Camera-type eye (tissue), 1 donor: ENCODE data around the gene ALDOC. TPM values are rescaled to one million over a fixed set of nuclear protein-coding genes. Genes with fewer than 3 reads are reported as not detected.

ENCODE experiments used
- total RNA-seq: library from RNA; depleted of rRNA; stranded (reverse); fragments of >200 nt; gene quantifications from one replicate; pipeline ENCODE4 v1.2.3, GENCODE V29; 2014

The ALDOC gene
- total RNA-seq: 134 TPM

GRCh38 chr17:28576758-28577465 is at the start of gene ALDOC:
Gene ALDOC (minus strand): TSS chr17:28576895. CDS start chr17:28575532, 1,363 bp downstream.

GRCh38 chr17:28613931-28614381 is 37.3 kb upstream of the ALDOC start, which contains the start of gene RSKR:
Gene RSKR (minus strand): TSS chr17:28614185. CDS start chr17:28614161, 24 bp downstream.

DNA sequence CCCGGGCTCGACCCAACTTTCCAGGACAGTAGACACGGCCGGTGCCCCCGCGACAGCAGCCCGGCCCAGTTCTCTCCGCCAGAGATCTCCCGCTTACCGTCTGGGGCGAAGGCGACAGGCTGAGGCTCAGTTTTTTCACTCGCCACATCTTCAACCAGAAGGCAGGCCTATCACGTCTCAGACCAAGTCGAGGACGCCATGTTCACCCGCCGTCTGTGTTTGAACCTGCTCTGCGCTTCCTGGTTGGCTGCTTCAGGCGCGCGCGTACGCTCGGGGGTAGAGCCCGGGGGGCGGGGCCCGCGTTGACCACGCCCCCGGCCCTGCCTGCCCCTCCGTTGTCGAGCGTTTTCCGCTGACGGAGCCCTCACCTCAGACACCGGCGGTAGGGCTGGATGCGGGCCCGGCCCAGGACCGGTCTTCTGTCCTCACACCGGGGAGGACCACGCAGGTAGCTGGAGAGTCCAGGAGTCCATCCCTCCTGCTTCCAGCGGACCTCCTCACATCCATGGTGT is 22.2 kb upstream of the ALDOC start, which contains the start of gene SPAG5:
TSS of gene SPAG5 (minus strand) at position 227 of the 512 bp plus-strand sequence. CDS start at position 148, 79 bp downstream.

GRCh38 chr17:28571361-28572122 is 5.2 kb downstream of the ALDOC start, which contains the start of gene PIGS:
Gene PIGS (minus strand): TSS chr17:28571524. CDS start chr17:28571496, 28 bp downstream.

DNA sequence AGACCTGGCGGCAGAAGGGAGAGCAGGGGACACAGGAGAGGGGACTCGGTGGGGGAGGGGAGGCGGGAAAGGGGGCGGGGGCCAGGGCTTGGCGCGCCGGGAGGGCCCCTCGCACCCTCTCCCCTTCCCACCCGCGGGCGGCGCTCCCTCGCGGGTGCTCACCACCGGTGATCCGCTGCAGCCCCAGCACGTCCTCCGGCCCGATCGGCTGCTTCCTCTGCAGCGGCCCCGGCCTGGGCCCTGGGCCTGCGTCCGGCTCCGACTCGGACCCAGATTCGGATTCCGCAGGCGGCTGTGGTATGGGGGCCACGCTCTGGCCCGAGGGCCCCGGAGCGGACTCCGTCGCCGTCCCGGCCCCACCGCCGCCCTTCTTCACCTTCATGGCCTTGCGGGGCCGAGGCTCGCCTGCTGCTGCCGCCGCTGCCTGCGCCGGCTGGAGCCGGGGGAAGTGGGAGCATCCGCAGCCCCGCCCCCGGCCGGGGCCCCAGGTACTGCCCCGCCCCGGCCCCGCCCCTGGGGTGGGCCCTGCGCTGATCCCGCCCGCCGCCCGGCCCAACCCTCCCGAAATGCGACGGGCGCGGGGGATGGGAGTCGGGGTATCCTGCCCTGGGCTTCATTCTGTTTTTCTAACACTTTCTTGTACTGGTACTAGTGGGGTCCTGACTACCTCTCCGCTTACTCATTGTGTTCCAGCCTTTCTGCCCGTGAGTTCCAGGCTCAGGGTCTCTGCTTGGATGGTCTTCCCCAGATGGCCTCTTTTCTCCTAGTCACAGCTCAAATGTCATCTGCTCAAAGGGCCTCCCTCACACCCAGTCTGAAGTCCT is 24.3 kb downstream of the ALDOC start, which contains the start of gene UNC119:
TSS of gene UNC119 (minus strand) at position 449 of the 824 bp plus-strand sequence. CDS start at position 382, 67 bp downstream.

Other genes with a start within 250 kb of the ALDOC start
- 59.0 TPM for gene IFT20, start 241.4 kb downstream of the ALDOC start, total RNA-seq
- 30.8 TPM for gene TNFAIP1, start 241.1 kb downstream of the ALDOC start, total RNA-seq
- gene POLDIP2, start 219.4 kb downstream of the ALDOC start, total RNA-seq: 52.9 TPM
- not detected for gene SEBOX, start 211.7 kb downstream of the ALDOC start, total RNA-seq
- 7.7 TPM for gene VTN, start 206.6 kb downstream of the ALDOC start, total RNA-seq
- gene SARM1, start 205.2 kb downstream of the ALDOC start, total RNA-seq: 33.6 TPM
- 21.6 TPM for gene SLC46A1, start 170.7 kb downstream of the ALDOC start, total RNA-seq
- 1.3 TPM for gene SLC13A2, start 103.3 kb downstream of the ALDOC start, total RNA-seq
- gene FOXN1, start 70.5 kb downstream of the ALDOC start, total RNA-seq: not detected
- 288 TPM for gene UNC119, start 24.3 kb downstream of the ALDOC start, total RNA-seq
- gene PIGS, start 5.4 kb downstream of the ALDOC start, total RNA-seq: 44.8 TPM
- gene SPAG5, start 22.1 kb upstream of the ALDOC start, total RNA-seq: 17.5 TPM
- 29.6 TPM for gene RSKR, start 37.3 kb upstream of the ALDOC start, total RNA-seq
- gene BLTP2, start 68.3 kb upstream of the ALDOC start, total RNA-seq: 100 TPM
- 55.7 TPM for gene SDF2, start 85.0 kb upstream of the ALDOC start, total RNA-seq
- 80.0 TPM for gene SUPT6H, start 85.3 kb upstream of the ALDOC start, total RNA-seq
- gene PROCA1, start 135.0 kb upstream of the ALDOC start, total RNA-seq: 5.4 TPM
- 53.9 TPM for gene RAB34, start 141.0 kb upstream of the ALDOC start, total RNA-seq
- 234 TPM for gene RPL23A, start 143.1 kb upstream of the ALDOC start, total RNA-seq
- 1.1 TPM for gene TLCD1, start 149.3 kb upstream of the ALDOC start, total RNA-seq
- gene NEK8, start 151.9 kb upstream of the ALDOC start, total RNA-seq: 3.1 TPM
- 28.9 TPM for gene TRAF4, start 167.1 kb upstream of the ALDOC start, total RNA-seq